Measurements from ENCODE around the gene KLF3.

DNA sequence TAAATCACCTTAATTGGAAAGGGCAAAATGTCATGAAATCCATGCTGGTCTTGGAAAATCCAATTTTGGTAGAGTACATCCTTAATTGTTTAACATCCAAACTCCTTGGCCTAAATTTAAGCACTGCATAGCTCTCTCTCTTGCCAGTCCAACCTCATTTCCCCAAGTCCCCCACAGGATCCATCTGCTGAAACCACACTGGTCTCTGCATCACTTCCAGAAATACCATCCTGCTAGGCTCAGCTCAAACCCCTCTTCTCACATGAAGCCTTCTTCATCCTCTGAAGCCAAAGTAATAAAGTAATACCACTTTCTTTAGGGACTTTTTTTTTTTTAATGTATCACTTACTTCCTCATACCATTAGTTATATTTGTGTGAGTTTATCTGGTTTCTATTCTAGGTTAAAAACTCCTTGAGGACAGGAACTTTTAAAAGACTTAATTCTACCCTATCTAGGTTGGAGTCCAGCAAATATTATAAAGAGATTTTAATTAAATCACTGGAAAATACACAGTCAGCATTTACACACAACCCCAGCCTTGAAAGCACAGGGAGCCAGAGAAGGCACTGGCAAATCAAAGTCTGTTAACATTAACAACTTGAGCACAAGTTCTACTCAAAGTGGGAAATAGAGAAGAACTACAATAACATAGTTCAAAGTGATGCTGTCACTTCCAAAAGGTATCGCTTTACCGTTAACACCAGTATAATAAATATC, 16.7 kb upstream of the KLF3 start:
- no peak for TF ChIP-seq POLR2A (IDR thresholded peaks at IDR 0.05)
- TF ChIP-seq, protein P1, sequence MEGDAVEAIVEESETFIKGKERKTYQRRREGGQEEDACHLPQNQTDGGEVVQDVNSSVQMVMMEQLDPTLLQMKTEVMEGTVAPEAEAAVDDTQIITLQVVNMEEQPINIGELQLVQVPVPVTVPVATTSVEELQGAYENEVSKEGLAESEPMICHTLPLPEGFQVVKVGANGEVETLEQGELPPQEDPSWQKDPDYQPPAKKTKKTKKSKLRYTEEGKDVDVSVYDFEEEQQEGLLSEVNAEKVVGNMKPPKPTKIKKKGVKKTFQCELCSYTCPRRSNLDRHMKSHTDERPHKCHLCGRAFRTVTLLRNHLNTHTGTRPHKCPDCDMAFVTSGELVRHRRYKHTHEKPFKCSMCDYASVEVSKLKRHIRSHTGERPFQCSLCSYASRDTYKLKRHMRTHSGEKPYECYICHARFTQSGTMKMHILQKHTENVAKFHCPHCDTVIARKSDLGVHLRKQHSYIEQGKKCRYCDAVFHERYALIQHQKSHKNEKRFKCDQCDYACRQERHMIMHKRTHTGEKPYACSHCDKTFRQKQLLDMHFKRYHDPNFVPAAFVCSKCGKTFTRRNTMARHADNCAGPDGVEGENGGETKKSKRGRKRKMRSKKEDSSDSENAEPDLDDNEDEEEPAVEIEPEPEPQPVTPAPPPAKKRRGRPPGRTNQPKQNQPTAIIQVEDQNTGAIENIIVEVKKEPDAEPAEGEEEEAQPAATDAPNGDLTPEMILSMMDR (IDR thresholded peaks at IDR 0.05), result no peak
